SU-DHL-6 (cell line): ENCODE results near the gene C11orf97.

Experiments used
- H2AFZ ChIP-seq: fragments of 200-600 bp; sonication (generic); 2 replicates; pipeline ENCODE4 v1.6.1; 2014; ENCODE audit warnings: low read depth, mild to moderate bottlenecking, moderate library complexity, mixed read lengths, antibody characterized with exemption, low read length; ENCODE audit not compliant: severe bottlenecking
- H3F3A ChIP-seq: fragments of 200-600 bp; shearing (Covaris generic); 2 replicates; pipeline ENCODE4 v1.6.0; 2016; ENCODE audit warnings: antibody characterized with exemption, mild to moderate bottlenecking; ENCODE audit not compliant: insufficient read depth
- H3K27ac ChIP-seq: fragments of 200-600 bp; sonication (generic); 2 replicates; pipeline ENCODE4 v1.5.1; 2016; ENCODE audit warnings: low read depth, mild to moderate bottlenecking, low read length, moderate library complexity, mixed read lengths
- H3K27me3 ChIP-seq: fragments of 200-600 bp; sonication (generic), shearing (Covaris generic); 2 replicates; pipeline ENCODE4 v1.6.0; 2014; ENCODE audit warnings: mild to moderate bottlenecking, low read length
- H3K36me3 ChIP-seq: fragments of 200-600 bp; sonication (generic); 2 replicates; pipeline ENCODE4 v1.6.1; 2014; ENCODE audit warnings: mild to moderate bottlenecking, low read length, mixed read lengths
- H3K4me2 ChIP-seq: fragments of 300-600, 200-600 bp; shearing (Covaris generic), sonication (generic); 2 replicates; pipeline ENCODE4 v1.6.0; 2014; ENCODE audit warnings: low read length, low read depth, mild to moderate bottlenecking; ENCODE audit not compliant: poor library complexity, severe bottlenecking
- H3K4me3 ChIP-seq: fragments of 200-600 bp; sonication (generic); 2 replicates; pipeline ENCODE4 v1.5.1; 2014; ENCODE audit warnings: antibody characterized with exemption, low read length, mild to moderate bottlenecking, mixed read lengths; ENCODE audit not compliant: insufficient read depth, poor library complexity, severe bottlenecking
- H3K79me2 ChIP-seq: fragments of 200-600 bp; sonication (generic); 2 replicates; pipeline ENCODE4 v1.6.1; 2014; ENCODE audit warnings: mild to moderate bottlenecking, low read length, moderate library complexity; ENCODE audit not compliant: insufficient read depth
- H3K9ac ChIP-seq: fragments of 200-600 bp; sonication (generic); 2 replicates; pipeline ENCODE4 v1.7.0; 2014; ENCODE audit warnings: mild to moderate bottlenecking, low read length
- H3K9me2 ChIP-seq: fragments of 200-600 bp; sonication (generic); replicated peaks from 2 replicates; pipeline ENCODE4 v1.6.1; 2014; ENCODE audit warnings: low read length; ENCODE audit not compliant: insufficient read depth
- H3K9me3 ChIP-seq: fragments of 200-600 bp; sonication (generic); 2 replicates; pipeline ENCODE4 v1.6.1; 2014; ENCODE audit warnings: low read length, mixed read lengths; ENCODE audit not compliant: insufficient read depth
- H4K20me1 ChIP-seq: fragments of 200-600 bp; sonication (generic); 2 replicates; pipeline ENCODE4 v1.6.1; 2014; ENCODE audit warnings: low read depth, mild to moderate bottlenecking, antibody characterized with exemption, low read length, moderate library complexity, mixed read lengths
- EZH2phosphoT487 ChIP-seq: fragments of 200-600 bp; sonication (generic), shearing (Covaris generic); conservative IDR thresholded peaks from 2 replicates; pipeline ENCODE4 v1.6.1; 2018; ENCODE audit warnings: mild to moderate bottlenecking, antibody characterized with exemption, low read length, moderate library complexity, mixed read lengths
- TF ChIP-seq, protein P1 (sequence below): fragments of 200-600 bp; sonication (generic); IDR thresholded peaks from one replicate; pipeline ENCODE4 v1.5.1; 2017; ENCODE audit warnings: antibody characterized with exemption, mild to moderate bottlenecking, low read length, moderate library complexity; ENCODE audit not compliant: insufficient read depth, poor library complexity, severe bottlenecking

The C11orf97 gene

GRCh38 chr11:94557421-94557820 lies 45.2 kb downstream of the C11orf97 start:
- Histone ChIP-seq H3F3A (no peaks in the 10 kb centered on the region), H3K79me2 (no peaks in the 10 kb centered on the region), H3K9me2 (no peaks in the 10 kb centered on the region), H3K36me3 (no peaks in the 10 kb centered on the region), H4K20me1 (no peaks in the 10 kb centered on the region), H3K27ac (no peak overlapping the region), H3K4me2 (no peak overlapping the region), H3K4me3 (no peak overlapping the region), H3K9me3 (no peaks in the 10 kb centered on the region), H3K27me3 (no peaks in the 10 kb centered on the region), H3K9ac (no peak overlapping the region), H2AFZ (no peak overlapping the region)
- TF ChIP-seq EZH2phosphoT487: no peak
- TF ChIP-seq, protein P1, sequence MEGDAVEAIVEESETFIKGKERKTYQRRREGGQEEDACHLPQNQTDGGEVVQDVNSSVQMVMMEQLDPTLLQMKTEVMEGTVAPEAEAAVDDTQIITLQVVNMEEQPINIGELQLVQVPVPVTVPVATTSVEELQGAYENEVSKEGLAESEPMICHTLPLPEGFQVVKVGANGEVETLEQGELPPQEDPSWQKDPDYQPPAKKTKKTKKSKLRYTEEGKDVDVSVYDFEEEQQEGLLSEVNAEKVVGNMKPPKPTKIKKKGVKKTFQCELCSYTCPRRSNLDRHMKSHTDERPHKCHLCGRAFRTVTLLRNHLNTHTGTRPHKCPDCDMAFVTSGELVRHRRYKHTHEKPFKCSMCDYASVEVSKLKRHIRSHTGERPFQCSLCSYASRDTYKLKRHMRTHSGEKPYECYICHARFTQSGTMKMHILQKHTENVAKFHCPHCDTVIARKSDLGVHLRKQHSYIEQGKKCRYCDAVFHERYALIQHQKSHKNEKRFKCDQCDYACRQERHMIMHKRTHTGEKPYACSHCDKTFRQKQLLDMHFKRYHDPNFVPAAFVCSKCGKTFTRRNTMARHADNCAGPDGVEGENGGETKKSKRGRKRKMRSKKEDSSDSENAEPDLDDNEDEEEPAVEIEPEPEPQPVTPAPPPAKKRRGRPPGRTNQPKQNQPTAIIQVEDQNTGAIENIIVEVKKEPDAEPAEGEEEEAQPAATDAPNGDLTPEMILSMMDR: no peak

GRCh38 chr11:94557992-94558391 lies 45.7 kb downstream of the C11orf97 start:
- Histone ChIP-seq H3K9ac (no peak overlapping the region), H4K20me1 (no peaks in the 10 kb centered on the region), H3K9me3 (no peaks in the 10 kb centered on the region), H3K4me2 (no peak overlapping the region), H3K4me3 (no peak overlapping the region), H3K9me2 (no peaks in the 10 kb centered on the region), H3K27me3 (no peaks in the 10 kb centered on the region), H3F3A (no peaks in the 10 kb centered on the region), H3K79me2 (no peaks in the 10 kb centered on the region), H3K27ac (no peak overlapping the region), H2AFZ (no peak overlapping the region), H3K36me3 (no peaks in the 10 kb centered on the region)
- no peak for TF ChIP-seq EZH2phosphoT487
- TF ChIP-seq, protein P1: no peak

- Histone ChIP-seq H3K27me3 (no peaks in the 10 kb centered on the region), H3F3A (no peaks in the 10 kb centered on the region), H3K9ac (no peak overlapping the region), H3K36me3 (no peaks in the 10 kb centered on the region), H4K20me1 (no peaks in the 10 kb centered on the region), H3K4me3 (no peak overlapping the region), H3K9me3 (no peaks in the 10 kb centered on the region), H3K79me2 (no peaks in the 10 kb centered on the region), H3K9me2 (no peaks in the 10 kb centered on the region), H3K4me2 (no peak overlapping the region), H3K27ac (no peak overlapping the region), H2AFZ (no peak overlapping the region)
- no peak for TF ChIP-seq EZH2phosphoT487
- TF ChIP-seq, protein P1: no peak
These were observed 46.2 kb downstream of the C11orf97 start for GRCh38 chr11:94558468-94558867.

DNA sequence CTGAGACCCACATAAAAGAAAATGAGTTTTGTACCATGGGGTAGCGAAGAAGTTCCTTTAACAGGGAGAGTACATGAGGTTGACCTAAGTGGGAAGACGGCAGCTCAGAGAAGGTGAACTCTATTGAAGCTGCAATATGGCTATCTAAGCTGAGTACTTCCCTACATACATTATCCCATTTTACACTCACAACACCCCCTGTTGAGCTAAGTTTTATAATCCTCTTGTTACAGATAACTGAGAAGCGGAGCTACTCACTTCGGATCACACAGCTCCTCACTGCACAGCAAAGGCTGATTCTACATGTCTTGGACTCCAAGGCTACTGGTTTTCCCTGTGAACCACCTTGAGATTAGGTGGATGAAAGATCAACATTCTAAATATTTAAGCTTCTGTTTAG lies 46.7 kb downstream of the C11orf97 start:
- Histone ChIP-seq H3K4me3 (no peak overlapping the region), H3K79me2 (no peaks in the 10 kb centered on the region), H3K36me3 (no peaks in the 10 kb centered on the region), H3K9me2 (no peaks in the 10 kb centered on the region), H3K9ac (no peak overlapping the region), H3F3A (no peaks in the 10 kb centered on the region), H2AFZ (no peak overlapping the region), H3K27ac (no peak overlapping the region), H3K9me3 (no peaks in the 10 kb centered on the region), H3K27me3 (no peaks in the 10 kb centered on the region), H4K20me1 (no peaks in the 10 kb centered on the region), H3K4me2 (no peak overlapping the region)
- TF ChIP-seq, protein P1: no peak
- TF ChIP-seq EZH2phosphoT487: no peak
